ENCODE data around the gene EHBP1.

DNA sequence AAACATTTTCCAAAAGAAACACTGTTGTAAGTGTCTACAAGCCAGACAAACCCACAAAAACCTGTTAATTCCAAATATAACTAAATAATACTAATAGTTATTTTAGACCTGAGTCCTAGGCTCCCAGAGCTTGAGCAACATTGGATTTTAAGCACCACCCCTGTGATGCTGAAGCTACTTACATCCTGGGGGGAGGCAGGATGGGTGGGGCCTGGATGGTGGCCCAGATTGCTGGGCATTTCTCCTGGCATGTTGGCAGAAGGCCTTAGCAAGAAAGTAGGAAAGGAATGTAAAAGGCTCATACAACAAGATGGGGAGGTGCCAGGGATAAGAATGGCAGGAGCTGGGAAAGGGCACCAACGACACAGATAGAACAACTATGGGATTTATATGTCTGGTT, 294.4 kb downstream of the EHBP1 start:
- TF ChIP-seq, protein P1, sequence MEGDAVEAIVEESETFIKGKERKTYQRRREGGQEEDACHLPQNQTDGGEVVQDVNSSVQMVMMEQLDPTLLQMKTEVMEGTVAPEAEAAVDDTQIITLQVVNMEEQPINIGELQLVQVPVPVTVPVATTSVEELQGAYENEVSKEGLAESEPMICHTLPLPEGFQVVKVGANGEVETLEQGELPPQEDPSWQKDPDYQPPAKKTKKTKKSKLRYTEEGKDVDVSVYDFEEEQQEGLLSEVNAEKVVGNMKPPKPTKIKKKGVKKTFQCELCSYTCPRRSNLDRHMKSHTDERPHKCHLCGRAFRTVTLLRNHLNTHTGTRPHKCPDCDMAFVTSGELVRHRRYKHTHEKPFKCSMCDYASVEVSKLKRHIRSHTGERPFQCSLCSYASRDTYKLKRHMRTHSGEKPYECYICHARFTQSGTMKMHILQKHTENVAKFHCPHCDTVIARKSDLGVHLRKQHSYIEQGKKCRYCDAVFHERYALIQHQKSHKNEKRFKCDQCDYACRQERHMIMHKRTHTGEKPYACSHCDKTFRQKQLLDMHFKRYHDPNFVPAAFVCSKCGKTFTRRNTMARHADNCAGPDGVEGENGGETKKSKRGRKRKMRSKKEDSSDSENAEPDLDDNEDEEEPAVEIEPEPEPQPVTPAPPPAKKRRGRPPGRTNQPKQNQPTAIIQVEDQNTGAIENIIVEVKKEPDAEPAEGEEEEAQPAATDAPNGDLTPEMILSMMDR (IDR thresholded peaks at IDR 0.05): no peak
- no peak for TF ChIP-seq POLR2A (IDR thresholded peaks at IDR 0.05)
